Liver (tissue), 9 donors: ENCODE measurements around the gene FADS2. TPM values are rescaled to one million over a fixed set of nuclear protein-coding genes. Genes with fewer than 3 reads are reported as not detected.

Experiments used
- DNase-seq: peaks from one replicate; pipeline ENCODE4 v3.0.0-alpha.2; 2017; ENCODE audit warnings: low spot score
- H3K27ac ChIP-seq, 2 donors: one replicate each; pipeline ENCODE4 v1.7.0; 2013; ENCODE audit warnings: inconsistent platforms in 2 of 2, low read length in 2 of 2, control low read depth in 1 of 2, low read depth in 1 of 2, mild to moderate bottlenecking in 1 of 2
- H3K27me3 ChIP-seq, 4 donors: one replicate each; pipeline versions ENCODE4 v1.6.1 to v1.7.0; 2013; ENCODE audit warnings: low read length in 3 of 4, inconsistent platforms in 1 of 4, mild to moderate bottlenecking in 1 of 4, moderate library complexity in 1 of 4; ENCODE audit not compliant: control insufficient read depth in 4 of 4, insufficient read depth in 4 of 4
- H3K36me3 ChIP-seq, 4 donors: one replicate each; pipeline versions ENCODE4 v1.6.1 to v1.7.0; 2013; ENCODE audit warnings: low read length in 3 of 4, mild to moderate bottlenecking in 3 of 4, low read depth in 1 of 4, moderate library complexity in 1 of 4; ENCODE audit not compliant: control insufficient read depth in 4 of 4, insufficient read depth in 3 of 4
- H3K4me1 ChIP-seq, 4 donors: one replicate each; pipeline versions ENCODE4 v1.6.1 to v1.7.0; 2013; ENCODE audit warnings: low read length in 3 of 4, mild to moderate bottlenecking in 3 of 4, moderate library complexity in 1 of 4; ENCODE audit not compliant: control insufficient read depth in 4 of 4, insufficient read depth in 4 of 4
- H3K4me3 ChIP-seq, 3 donors: one replicate each; pipeline versions ENCODE4 v1.6.1 to v1.7.0; 2013; ENCODE audit warnings: low read length in 3 of 3, control low read depth in 1 of 3, low read depth in 1 of 3, mild to moderate bottlenecking in 1 of 3
- H3K9ac ChIP-seq, 2 donors: one replicate each; pipeline ENCODE4 v1.7.0; 2013; ENCODE audit warnings: low read length in 2 of 2, mild to moderate bottlenecking in 2 of 2, moderate library complexity in 2 of 2, control low read depth in 1 of 2, low read depth in 1 of 2
- H3K9me3 ChIP-seq, 4 donors: one replicate each; pipeline versions ENCODE4 v1.6.1 to v1.7.0; 2013; ENCODE audit warnings: low read length in 3 of 4; ENCODE audit not compliant: control insufficient read depth in 4 of 4
- ATF3 ChIP-seq: IDR thresholded peaks from 2 replicates; pipeline ENCODE4 v1.6.1; 2016; ENCODE audit warnings: antibody characterized with exemption
- CTCF ChIP-seq: fragments of 150-350 bp; IDR thresholded peaks from 2 replicates; pipeline ENCODE4 v1.5.1; 2017; ENCODE audit warnings: improper control_type of control experiment, low read depth, low read length; ENCODE audit not compliant: missing input control
- EGR1 ChIP-seq, 2 donors: IDR thresholded peaks; 2 replicates each; pipeline ENCODE4 v1.6.1; 2016 to 2018; ENCODE audit warnings: antibody characterized with exemption in 2 of 2, low read depth in 2 of 2
- FOXA2 ChIP-seq: IDR thresholded peaks from 2 replicates; pipeline ENCODE4 v1.6.1; 2016; ENCODE audit warnings: antibody characterized with exemption
- GABPA ChIP-seq, 2 donors: IDR thresholded peaks in 1 of 2; conservative IDR thresholded peaks in 1 of 2; 2 replicates each; pipeline ENCODE4 v1.6.1; 2016; ENCODE audit warnings: antibody characterized with exemption in 2 of 2, mild to moderate bottlenecking in 1 of 2, moderate library complexity in 1 of 2
- MAX ChIP-seq: IDR thresholded peaks from 2 replicates; pipeline ENCODE4 v1.6.1; 2016; ENCODE audit warnings: antibody characterized with exemption
- RAD21 ChIP-seq, 2 donors: IDR thresholded peaks; 2 replicates each; pipeline ENCODE4 v1.6.1; 2016; ENCODE audit warnings: antibody characterized with exemption in 2 of 2, mild to moderate bottlenecking in 2 of 2
- REST ChIP-seq: IDR thresholded peaks from 2 replicates; pipeline ENCODE4 v1.6.1; 2016; ENCODE audit warnings: antibody characterized with exemption, mild to moderate bottlenecking
- RXRA ChIP-seq, 2 donors: IDR thresholded peaks; 2 replicates each; pipeline ENCODE4 v1.6.1; 2017 to 2018; ENCODE audit warnings: antibody characterized with exemption in 2 of 2, mild to moderate bottlenecking in 1 of 2
- SP1 ChIP-seq: IDR thresholded peaks from 2 replicates; pipeline ENCODE4 v1.6.1; 2018; ENCODE audit warnings: antibody characterized with exemption, mild to moderate bottlenecking
- TAF1 ChIP-seq: conservative IDR thresholded peaks from 2 replicates; pipeline ENCODE4 v1.6.1; 2016; ENCODE audit warnings: antibody characterized with exemption, mild to moderate bottlenecking
- YY1 ChIP-seq: IDR thresholded peaks from 2 replicates; pipeline ENCODE4 v1.6.1; 2016; ENCODE audit warnings: antibody characterized with exemption, mild to moderate bottlenecking
- WGBS: extraction: QIAGEN DNeasy Blood & Tissue Kit; methylation state at CpG from one replicate; pipeline ENCODE4 v1.1.7; 2013; 5-methylcytosine and 5-hydroxymethylcytosine counted together
- polyA plus RNA-seq, 2 donors: library from polyadenylated mRNA; stranded (reverse) in 1 of 2; unstranded in 1 of 2; fragments of 200-250 nt in 1 of 2; fragments of >200 nt in 1 of 2; fragmentation: Nextera tagmentation in 1 of 2; extraction: Ambion mirVana in 1 of 2; gene quantifications; one replicate each; pipeline versions ENCODE4 v1.2.1 to v1.2.3, GENCODE V29; 2013 to 2015
- total RNA-seq, 2 donors: library from RNA; depleted of rRNA; stranded (reverse); fragments of >200 nt; gene quantifications; one replicate each; pipeline ENCODE4 v1.2.3, GENCODE V29; 2014
- donor health status: healthy.
- donor health status: healthy.
- donor health status: healthy.
- donor health status: healthy.
- donor health status: healthy.

Gene FADS2
- total and polyA plus RNA-seq, 4 donors, result 2.8 to 281 (median 84.9) TPM

- TF ChIP-seq MAX, result no peak
- TF ChIP-seq EGR1 (IDR thresholded peaks at IDR 0.05; ENCODE audit: low read depth in 2 of 2), result no peak
- no peak for TF ChIP-seq YY1
- TF ChIP-seq REST, result no peak
- TF ChIP-seq SP1, result no peak
- TF ChIP-seq ATF3, result no peak
- no peak for TF ChIP-seq RXRA (IDR thresholded peaks at IDR 0.05)
- no peak for TF ChIP-seq FOXA2
- TF ChIP-seq CTCF, result no peak
- no peak for TF ChIP-seq TAF1
- TF ChIP-seq GABPA (IDR thresholded peaks at IDR 0.05 in 1 of 2, conservative IDR thresholded peaks at IDR 0.05 in 1 of 2), result no peak
- no peak for TF ChIP-seq RAD21 (IDR thresholded peaks at IDR 0.05)
- Histone ChIP-seq H3K9ac (no peak overlapping the region), H3K36me3 (peaks cover 6 to 83% (median 18%) of the 10 kb centered on the region in 4 donors), H3K27ac (no peak overlapping the region), H3K4me1 (no peaks in the 10 kb centered on the region), H3K4me3 (no peak overlapping the region), H3K27me3 (no peaks in the 10 kb centered on the region), H3K9me3 (no peaks in the 10 kb centered on the region)
- no peak for DNase-seq
- 88% methylated on average over 11 of the region's 11 CpGs for WGBS
Observed at GRCh38 chr11:61782841-61783240, 45.3 kb upstream of the FADS2 start.

GRCh38 chr11:61783717-61784505, 44.2 kb upstream of the FADS2 start:
- H3K27ac ChIP-seq, result no peak overlapping the region
- H3K9me3 ChIP-seq, result no peaks in the 10 kb centered on the region
- no peak overlapping the region for H3K9ac ChIP-seq
- no peak overlapping the region for H3K4me3 ChIP-seq
- 76% methylated on average over 13 of the region's 13 CpGs for WGBS
- H3K27me3 ChIP-seq, result no peaks in the 10 kb centered on the region
- H3K4me1 ChIP-seq, result no peaks in the 10 kb centered on the region
- peaks cover 7 to 83% (median 20%) of the 10 kb centered on the region in 4 donors for H3K36me3 ChIP-seq
- no peak for TF ChIP-seq SP1
- DNase-seq, result no peak
